ELF-1 (cell line): ENCODE results near the gene GLT8D1.
"Not testable (repeated sequence)": the region's sequence is repeated elsewhere in the genome, so short reads cannot be mapped to it uniquely, and the experiment has no call there.

ENCODE experiments used
- DNase-seq: peaks from one replicate; pipeline ENCODE4 v3.0.0-alpha.2; 2016; ENCODE audit warnings: low read depth, low spot score

Gene GLT8D1

GRCh38 chr3:52705688-52706686 lies at the start of gene GLT8D1, which contains the start of gene SPCS1:
TSS of gene GLT8D1 (minus strand) at chr3:52705791. CDS start at chr3:52700460, 5,331 bp downstream.
TSS of gene SPCS1 (plus strand) at chr3:52706106. CDS start at chr3:52706247, 141 bp downstream.
- peak; percentile 92 for DNase-seq

GRCh38 chr3:52754373-52754772 lies 48.8 kb upstream of the GLT8D1 start:
- DNase-seq: no peak

DNA sequence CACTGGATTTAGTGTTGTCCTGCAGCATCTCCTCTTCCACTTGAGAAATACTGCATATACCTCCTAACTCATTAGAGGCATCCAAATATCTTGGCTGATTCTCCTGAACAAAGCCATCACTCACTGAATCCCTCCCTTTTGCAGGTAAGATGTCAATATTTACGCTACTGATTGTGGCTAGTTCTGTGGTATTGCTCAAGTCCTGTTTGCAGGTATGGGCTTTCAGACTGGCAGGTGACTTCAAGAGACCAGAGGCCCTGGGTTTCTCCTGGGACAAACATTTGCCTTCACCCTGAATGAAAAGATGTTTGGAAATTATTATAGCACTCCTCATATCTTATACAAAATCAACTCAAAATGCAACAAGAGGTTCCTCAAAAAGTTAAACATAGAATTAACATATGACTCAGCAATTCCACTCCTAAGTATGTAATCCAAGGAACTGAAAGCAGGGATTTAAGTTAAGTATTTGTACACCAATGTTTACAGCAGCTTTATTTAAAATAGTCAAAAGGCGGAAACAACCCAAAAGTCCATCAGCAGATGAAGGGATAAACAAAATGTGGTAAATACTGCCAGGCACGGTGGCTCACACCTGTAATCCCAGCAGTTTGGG lies 46.6 kb upstream of the GLT8D1 start:
- DNase-seq: no peak

GRCh38 chr3:52743721-52744120 lies 38.1 kb upstream of the GLT8D1 start:
- no peak for DNase-seq

- DNase-seq: no peak
Measured at GRCh38 chr3:52743152-52743551, 37.6 kb upstream of the GLT8D1 start.

DNA sequence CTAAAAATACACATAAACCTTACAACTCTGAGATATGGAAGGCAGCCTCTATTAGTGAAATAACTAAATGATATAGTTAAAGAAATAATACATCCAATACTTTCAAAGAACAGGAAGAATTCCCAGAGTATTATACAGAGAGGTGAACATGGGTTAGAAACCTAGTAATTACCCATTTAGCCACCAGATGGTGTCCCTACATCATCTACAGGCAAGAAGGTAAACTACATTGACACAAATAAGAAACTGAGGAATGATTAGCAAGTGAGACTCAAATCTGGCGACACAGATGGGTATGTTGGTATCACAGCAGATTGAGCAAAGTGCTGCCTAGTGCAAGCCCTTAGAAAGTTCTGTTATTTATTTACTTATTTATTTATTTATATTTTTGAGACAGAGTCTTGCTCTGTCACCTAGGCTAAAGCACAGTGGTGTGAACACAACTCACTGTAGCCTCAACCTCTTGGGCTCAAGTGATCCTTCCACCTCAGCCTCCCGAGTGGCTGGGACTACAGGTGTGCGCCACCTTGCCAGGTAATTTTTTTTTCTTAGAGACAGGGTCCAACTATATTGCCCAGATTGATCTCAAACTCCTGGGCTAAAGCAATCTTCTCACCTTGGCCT lies 36.9 kb upstream of the GLT8D1 start:
- DNase-seq: no peak

DNA sequence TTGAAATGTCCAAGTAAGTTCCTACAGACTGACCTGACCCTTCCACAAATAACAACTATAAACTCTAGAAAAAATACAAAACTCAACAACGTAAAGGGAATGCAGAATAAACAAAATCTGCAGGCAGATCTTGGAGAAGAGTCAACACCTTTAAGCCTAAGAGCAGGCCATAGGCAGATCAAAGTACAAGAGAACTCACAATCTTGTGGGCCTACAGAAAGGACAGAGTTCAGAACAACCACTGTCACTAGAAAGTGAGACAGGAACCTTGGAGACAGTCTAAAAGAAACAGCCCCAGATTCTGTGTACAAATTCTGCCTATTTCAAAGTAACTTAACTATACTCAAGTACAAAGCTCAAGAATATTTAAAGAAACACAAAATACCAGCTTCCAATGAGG lies 34.1 kb upstream of the GLT8D1 start:
- DNase-seq: no peak

DNA sequence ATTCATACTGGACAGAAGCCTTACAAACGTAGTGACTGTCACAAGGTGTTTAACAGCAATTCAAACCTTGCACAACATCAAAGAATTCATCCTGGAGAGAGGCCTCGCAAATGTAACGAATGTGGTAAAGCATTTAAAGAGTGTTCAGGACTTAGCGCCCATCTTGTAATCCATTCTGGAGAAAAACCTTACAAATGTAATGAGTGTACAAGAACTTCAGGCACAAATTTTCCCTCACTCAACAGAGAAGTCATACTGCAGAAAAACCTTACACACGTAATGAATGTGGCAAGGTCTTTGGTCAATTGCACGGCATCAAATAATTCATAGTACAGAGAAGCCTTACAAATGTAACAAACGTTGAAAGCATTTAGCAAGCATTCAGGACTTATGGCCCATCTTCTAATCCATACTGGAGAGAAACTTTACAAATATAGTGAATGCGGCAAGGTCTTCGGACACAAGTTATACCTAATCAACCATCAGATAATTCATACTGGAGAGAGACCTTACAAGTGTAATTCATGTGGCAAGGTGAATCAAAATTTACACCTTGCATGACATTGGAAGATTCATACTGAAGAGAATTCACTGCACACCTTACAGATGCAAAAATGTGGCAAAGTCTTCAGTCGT lies 27.8 kb upstream of the GLT8D1 start:
- DNase-seq: no peak

- DNase-seq: no peak
Measured at GRCh38 chr3:52731590-52731989, 26.0 kb upstream of the GLT8D1 start.

GRCh38 chr3:52730681-52731080 lies 25.1 kb upstream of the GLT8D1 start:
- DNase-seq: no peak

DNA sequence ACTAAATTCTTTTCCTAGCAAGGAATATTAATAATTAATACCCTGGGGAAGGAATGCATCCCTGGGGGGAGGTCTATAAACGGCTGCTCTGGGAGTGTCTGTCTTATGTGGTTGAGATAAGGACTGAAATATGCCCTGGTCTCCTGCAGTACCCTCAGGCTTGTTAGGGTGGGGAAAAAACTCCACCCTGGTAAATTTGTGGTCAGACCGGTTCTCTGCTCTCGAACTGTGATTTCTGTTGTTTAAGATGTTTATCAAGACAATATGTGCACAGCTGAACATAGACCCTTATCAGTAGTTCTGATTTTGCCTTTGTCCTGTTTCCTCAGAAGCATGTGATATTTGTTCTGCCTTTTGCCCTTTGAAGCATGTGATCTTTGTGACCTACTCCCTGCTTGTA lies 23.2 kb upstream of the GLT8D1 start:
- DNase-seq: not testable (repeated sequence)

- no peak for DNase-seq
Measured at GRCh38 chr3:52724511-52724910, 18.9 kb upstream of the GLT8D1 start.

DNA sequence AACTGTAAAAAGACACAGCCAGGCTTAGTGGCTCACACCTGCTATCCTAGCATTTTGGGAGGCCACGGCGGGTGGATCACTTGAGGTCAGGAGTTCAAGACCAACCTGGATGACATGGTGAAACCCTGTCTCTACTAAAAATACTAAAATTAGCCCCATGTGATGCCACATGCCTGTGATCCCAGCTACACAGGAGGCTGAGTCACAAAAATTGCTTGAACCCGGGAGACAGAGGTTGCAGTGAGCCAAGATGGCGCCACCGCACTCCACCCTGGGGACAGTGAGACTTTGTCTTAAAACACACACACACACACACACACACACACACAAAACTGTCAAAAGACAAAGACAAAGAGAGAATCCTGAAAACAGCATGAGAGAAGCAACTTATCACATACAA lies 18.3 kb upstream of the GLT8D1 start:
- DNase-seq: no peak

- DNase-seq: no peak
Measured at GRCh38 chr3:52722491-52722890, 16.9 kb upstream of the GLT8D1 start.

DNA sequence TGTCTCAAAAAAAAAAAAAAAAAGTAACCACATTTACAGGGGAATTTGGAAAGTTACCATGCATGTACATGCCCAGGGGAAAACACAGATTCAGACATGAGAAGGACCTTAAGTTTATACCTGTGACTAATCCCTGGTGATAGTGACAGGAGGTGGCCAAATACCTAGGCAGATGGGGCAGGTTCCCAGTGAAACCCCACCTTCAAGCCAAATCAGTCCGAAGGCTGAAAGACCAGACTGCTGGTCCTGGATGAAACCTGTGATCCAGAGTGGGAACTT lies 16.1 kb upstream of the GLT8D1 start:
- no peak for DNase-seq

DNA sequence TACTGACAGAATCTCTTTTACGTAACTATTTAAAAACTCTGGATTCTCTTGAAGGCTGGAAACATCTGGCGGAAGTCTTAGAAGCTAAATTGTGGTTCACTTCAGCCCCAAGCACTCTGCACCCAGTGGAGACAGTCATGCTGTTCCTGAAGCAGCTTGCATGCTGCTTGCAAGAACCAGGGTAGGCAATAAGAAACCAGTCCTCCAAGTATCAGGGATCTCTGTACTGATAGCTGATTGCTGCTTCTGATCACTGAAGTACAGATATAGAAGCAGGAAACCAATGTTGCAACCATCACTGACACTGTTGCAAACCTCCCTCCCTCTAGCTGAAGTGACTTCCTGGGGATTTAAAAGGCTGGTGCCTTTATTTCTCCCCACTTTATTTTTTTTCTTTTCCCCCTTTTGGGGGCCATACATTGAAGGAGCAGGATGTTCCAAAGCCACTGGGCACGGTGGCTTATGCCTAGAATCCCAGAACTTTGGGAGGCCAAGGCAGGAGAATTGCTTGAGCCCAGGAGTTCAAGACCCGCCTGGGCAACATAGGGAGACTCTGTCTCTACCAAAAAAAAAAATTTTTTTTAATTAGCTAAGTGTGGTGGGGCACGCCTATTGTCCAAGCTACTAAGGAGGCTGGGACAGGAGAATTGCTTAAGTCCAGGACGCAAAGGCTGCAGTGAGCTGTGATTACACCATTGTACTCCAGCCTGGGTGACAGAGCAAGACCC lies 15.6 kb upstream of the GLT8D1 start:
- no peak for DNase-seq

DNA sequence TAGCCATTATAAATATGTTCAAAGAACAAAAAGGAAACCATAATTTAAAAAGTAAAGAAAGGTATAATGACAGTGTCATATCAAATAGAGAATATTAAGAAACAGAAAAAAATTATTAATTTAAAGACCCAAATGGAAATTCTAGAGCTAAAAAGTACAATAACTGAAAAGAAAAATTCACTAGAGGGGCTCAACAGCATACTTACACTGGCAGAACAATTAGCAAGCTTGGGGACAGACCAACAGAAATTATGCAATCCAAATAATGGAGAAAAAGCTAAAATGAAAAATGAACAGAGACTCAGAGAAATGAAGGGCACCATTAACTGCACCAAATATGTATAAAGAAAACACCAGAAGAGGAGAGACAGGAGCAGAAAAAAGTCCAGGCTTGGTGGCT lies 14.0 kb upstream of the GLT8D1 start:
- no peak for DNase-seq

DNA sequence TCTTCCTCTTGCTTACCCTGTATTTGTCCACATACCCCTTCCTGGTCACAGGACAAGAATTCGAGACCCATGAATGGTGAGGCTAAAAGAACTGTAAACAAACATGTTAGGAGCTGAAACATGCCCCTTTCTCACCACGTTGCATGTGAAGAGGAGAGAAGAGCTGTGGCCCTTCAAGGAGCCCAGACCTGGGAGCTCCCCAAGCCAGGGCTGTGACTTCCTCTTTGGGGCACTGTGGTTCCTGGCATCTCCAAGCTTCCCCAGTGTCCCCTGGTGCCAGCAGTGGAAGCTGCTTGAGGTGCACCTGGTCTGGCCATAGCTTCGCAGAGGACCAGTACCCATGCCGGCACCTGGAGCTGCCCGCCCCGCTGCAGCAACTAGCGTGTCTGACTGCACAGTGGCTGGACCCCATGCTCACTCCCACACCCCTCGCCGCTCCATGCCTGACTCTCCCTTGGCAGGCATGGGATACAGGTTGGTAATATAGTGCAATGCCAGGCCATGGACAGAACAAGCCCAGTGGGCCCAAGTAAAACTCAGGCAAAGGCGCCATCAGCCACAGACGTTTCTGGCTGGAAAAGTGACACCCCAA lies 10.2 kb upstream of the GLT8D1 start:
- no peak for DNase-seq

- DNase-seq: peak; percentile 86
Measured at GRCh38 chr3:52714335-52715302, 9.0 kb upstream of the GLT8D1 start.
